Activated B cell treated with CpG ODN at 0.5 μM for 24 hours (primary cell): ENCODE data around the gene L3MBTL3. TPM values are rescaled to one million over a fixed set of nuclear protein-coding genes. Genes with fewer than 3 reads are reported as not detected.

Experiments used
- ATAC-seq: fragments of 200-7000 bp; cut with Tn5 transposase; one replicate; pipeline ENCODE4 v1.10.0; 2021; ENCODE audit warnings: low read depth, mild to moderate bottlenecking, moderate library complexity
- CTCF ChIA-PET: fragments of 350-600 bp; sonication (Branson Sonifier 250); formaldehyde crosslinking; loops from one replicate; lab custom pipeline; 2021; ENCODE audit warnings: antibody characterized with exemption; lab: Charles Lee
- POLR2A ChIA-PET: fragments of 350-600 bp; sonication (Branson Sonifier 250); formaldehyde crosslinking; loops from one replicate; lab custom pipeline; 2021; ENCODE audit warnings: antibody characterized with exemption; lab: Charles Lee
- DNase-seq: peaks from one replicate; pipeline ENCODE4 v3.0.0; 2022
- H3K27ac Mint-ChIP-seq: one replicate; pipeline ENCODE4 v1.8.0; 2020; ENCODE audit warnings: mixed read lengths
- H3K27me3 Mint-ChIP-seq: one replicate; pipeline ENCODE4 v1.8.0; 2021; ENCODE audit warnings: mixed read lengths
- H3K36me3 Mint-ChIP-seq: one replicate; pipeline ENCODE4 v1.8.0; 2021; ENCODE audit warnings: low read depth, mixed read lengths
- H3K4me1 Mint-ChIP-seq: one replicate; pipeline ENCODE4 v1.8.0; 2021; ENCODE audit warnings: mixed read lengths
- H3K4me3 Mint-ChIP-seq: one replicate; pipeline ENCODE4 v1.8.0; 2020; ENCODE audit warnings: mild to moderate bottlenecking, mixed read lengths
- H3K9me3 Mint-ChIP-seq: one replicate; pipeline ENCODE4 v1.8.0; 2020; ENCODE audit warnings: mixed read lengths
- intact Hi-C: fragments of 100-400 bp; cut with micrococcal nuclease; formaldehyde crosslinking; loops from one replicate; pipeline ENCODE4 v1.15.1; 2024
- total RNA-seq: library from RNA; stranded (reverse); gene quantifications from 2 replicates; pipeline ENCODE4 v1.2.3, GENCODE V29; 2022
- TF ChIP-seq, protein P1 (sequence below): fragments of 200-600 bp; IDR thresholded peaks from one replicate; pipeline ENCODE4 v1.8.0; 2022; ENCODE audit warnings: antibody characterized with exemption, mild to moderate bottlenecking

Gene L3MBTL3
- total RNA-seq, 1 donor from 2014 or later = 30.4 TPM

GRCh38 chr6:130188207-130188899 is 170.0 kb downstream of the L3MBTL3 start:
- POLR2A ChIA-PET = no interaction called here
- no peak overlapping the region for H3K27ac Mint-ChIP-seq
- TF ChIP-seq, protein P1, sequence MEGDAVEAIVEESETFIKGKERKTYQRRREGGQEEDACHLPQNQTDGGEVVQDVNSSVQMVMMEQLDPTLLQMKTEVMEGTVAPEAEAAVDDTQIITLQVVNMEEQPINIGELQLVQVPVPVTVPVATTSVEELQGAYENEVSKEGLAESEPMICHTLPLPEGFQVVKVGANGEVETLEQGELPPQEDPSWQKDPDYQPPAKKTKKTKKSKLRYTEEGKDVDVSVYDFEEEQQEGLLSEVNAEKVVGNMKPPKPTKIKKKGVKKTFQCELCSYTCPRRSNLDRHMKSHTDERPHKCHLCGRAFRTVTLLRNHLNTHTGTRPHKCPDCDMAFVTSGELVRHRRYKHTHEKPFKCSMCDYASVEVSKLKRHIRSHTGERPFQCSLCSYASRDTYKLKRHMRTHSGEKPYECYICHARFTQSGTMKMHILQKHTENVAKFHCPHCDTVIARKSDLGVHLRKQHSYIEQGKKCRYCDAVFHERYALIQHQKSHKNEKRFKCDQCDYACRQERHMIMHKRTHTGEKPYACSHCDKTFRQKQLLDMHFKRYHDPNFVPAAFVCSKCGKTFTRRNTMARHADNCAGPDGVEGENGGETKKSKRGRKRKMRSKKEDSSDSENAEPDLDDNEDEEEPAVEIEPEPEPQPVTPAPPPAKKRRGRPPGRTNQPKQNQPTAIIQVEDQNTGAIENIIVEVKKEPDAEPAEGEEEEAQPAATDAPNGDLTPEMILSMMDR = no peak
- no peaks in the 10 kb centered on the region for H3K36me3 Mint-ChIP-seq
- intact Hi-C loops = no loop called here
- CTCF ChIA-PET = interaction anchor here (0.7 kb wide), 1 partner anchor 684 kb away, joined by 3 read pairs; no protein-coding TSS in a partner anchor
- ATAC-seq (no peak), DNase-seq (no peak)
- peaks cover 24% of the 10 kb centered on the region for H3K4me1 Mint-ChIP-seq
- no peaks in the 10 kb centered on the region for H3K27me3 Mint-ChIP-seq
- H3K9me3 Mint-ChIP-seq = no peaks in the 10 kb centered on the region
- H3K4me3 Mint-ChIP-seq = no peak overlapping the region

GRCh38 chr6:130189531-130190397 is 171.4 kb downstream of the L3MBTL3 start:
- POLR2A ChIA-PET = no interaction called here
- CTCF ChIA-PET = no interaction called here

More at GRCh38 chr6:130189531-130190397, 171.4 kb downstream of the L3MBTL3 start:
- Mint-ChIP-seq H3K36me3 (no peaks in the 10 kb centered on the region), H3K9me3 (no peaks in the 10 kb centered on the region), H3K27me3 (no peaks in the 10 kb centered on the region), H3K4me1 (peaks cover 14% of the 10 kb centered on the region), H3K4me3 (no peak overlapping the region), H3K27ac (no peak overlapping the region)
- TF ChIP-seq, protein P1 = no peak
- intact Hi-C loops = no loop called here
- no peak for ATAC-seq
- DNase-seq = no peak

Other genes with a start within 250 kb of the L3MBTL3 start
- gene TMEM244, start 157.3 kb upstream of the L3MBTL3 start, total RNA-seq = not detected in 2 replicates
- gene SAMD3, start 204.4 kb downstream of the L3MBTL3 start, total RNA-seq = 0.37 TPM in 1 of 2 replicates, not detected in the other